SK-N-SH (cell line): ENCODE data around the gene DGAT2. TPM values are rescaled to one million over a fixed set of nuclear protein-coding genes. Genes with fewer than 3 reads are reported as not detected.
A peak's percentile ranks its signal among the peaks of the same experiment; 100 is the strongest.

Experiments
- CTCF ChIA-PET: fragments of 300-600, 350-600 bp; formaldehyde crosslinking; extraction: SDS; loops from one replicate; lab custom pipeline; 2021; lab: Yijun Ruan, JAX
- POLR2A ChIA-PET: fragments of 350-600 bp; sonication (Branson Sonifier 250); formaldehyde crosslinking; extraction: SDS; loops from one replicate; lab custom pipeline; 2020; ENCODE audit warnings: antibody characterized with exemption, inconsistent platforms; lab: Yijun Ruan, JAX
- DNase-seq: peaks from one replicate; pipeline ENCODE4 v3.0.0; 2012
- H2AFZ ChIP-seq: fragments of 200-600 bp; sonication (generic); 2 replicates; pipeline ENCODE4 v1.8.1; 2016; ENCODE audit warnings: antibody characterized with exemption, mild to moderate bottlenecking, low read depth
- H3F3A ChIP-seq: fragments of 200-600 bp; sonication (generic); replicated peaks from 2 replicates; pipeline ENCODE3; 2016; ENCODE audit warnings: antibody characterized with exemption, mild to moderate bottlenecking; ENCODE audit not compliant: insufficient read depth
- H3K27ac ChIP-seq, 2 experiments: fragments of 200-500 bp in 1 of 2; fragments of 200-600 bp in 1 of 2; sonication (Bioruptor generic) in 1 of 2; sonication (generic), shearing (Covaris generic) in 1 of 2; 2 replicates each; pipeline versions ENCODE4 v1.5.1 to v1.6.1; 2014 to 2016; ENCODE audit warnings: low read depth in 2 of 2, inconsistent platforms in 1 of 2, low read length in 1 of 2, mild to moderate bottlenecking in 1 of 2, mixed read lengths in 1 of 2
- H3K27me3 ChIP-seq: fragments of 200-600 bp; sonication (generic), shearing (Covaris generic); 2 replicates; pipeline ENCODE4 v1.6.1; 2016; ENCODE audit warnings: mixed run types; ENCODE audit not compliant: insufficient read depth
- H3K36me3 ChIP-seq, 2 experiments: fragments of 200-500 bp in 1 of 2; fragments of 200-600 bp in 1 of 2; sonication (Bioruptor generic) in 1 of 2; sonication (generic) in 1 of 2; replicated peaks in 1 of 2; 2 replicates each; pipeline versions ENCODE3 to v1.5.1; 2014 to 2016; ENCODE audit warnings: low read length in 1 of 2, mild to moderate bottlenecking in 1 of 2; ENCODE audit not compliant: insufficient read depth in 2 of 2, control insufficient read depth in 1 of 2
- H3K4me1 ChIP-seq, 2 experiments: fragments of 200-500 bp in 1 of 2; fragments of 200-600 bp in 1 of 2; sonication (Bioruptor generic) in 1 of 2; sonication (generic), shearing (Covaris generic) in 1 of 2; 2 replicates each; pipeline versions ENCODE4 v1.5.1 to v1.6.1; 2014 to 2016; ENCODE audit warnings: low read depth in 1 of 2, low read length in 1 of 2, mixed run types in 1 of 2; ENCODE audit not compliant: insufficient read depth in 2 of 2, control insufficient read depth in 1 of 2
- H3K4me2 ChIP-seq: fragments of 200-600 bp; sonication (generic), shearing (Covaris generic); 2 replicates; pipeline ENCODE4 v1.6.1; 2017; ENCODE audit warnings: mixed run types
- H3K4me3 ChIP-seq, 2 experiments: fragments of 200-500 bp in 1 of 2; fragments of 200-600 bp in 1 of 2; sonication (Bioruptor generic) in 1 of 2; sonication (generic), shearing (Covaris generic) in 1 of 2; 2 replicates each; pipeline versions ENCODE4 v1.5.1 to v1.8.1; 2014 to 2016; ENCODE audit warnings: low read depth in 2 of 2, inconsistent platforms in 1 of 2, low read length in 1 of 2, mild to moderate bottlenecking in 1 of 2, mixed read lengths in 1 of 2, moderate library complexity in 1 of 2
- H3K79me2 ChIP-seq: fragments of 200-600 bp; sonication (generic); 2 replicates; pipeline ENCODE4 v1.8.1; 2017; ENCODE audit warnings: mild to moderate bottlenecking; ENCODE audit not compliant: insufficient read depth
- H3K9ac ChIP-seq: fragments of 200-600 bp; sonication (generic); 2 replicates; pipeline ENCODE4 v1.6.1; 2017; ENCODE audit warnings: mixed run types
- H3K9me2 ChIP-seq: fragments of 200-600 bp; sonication (generic); 2 replicates; pipeline ENCODE4 v1.6.1; 2017; ENCODE audit warnings: mixed run types
- H3K9me3 ChIP-seq: fragments of 200-600 bp; sonication (generic); 2 replicates; pipeline ENCODE4 v1.6.1; 2017; ENCODE audit warnings: mixed run types, mild to moderate bottlenecking, moderate library complexity
- H4K20me1 ChIP-seq: fragments of 200-600 bp; sonication (generic); 2 replicates; pipeline ENCODE4 v1.6.1; 2017; ENCODE audit warnings: mild to moderate bottlenecking, mixed run types; ENCODE audit not compliant: insufficient read depth
- CHD2 ChIP-seq: fragments of 150-350 bp; IDR thresholded peaks from 2 replicates; pipeline ENCODE4 v1.6.1; 2018; ENCODE audit warnings: low read length; ENCODE audit not compliant: partially characterized antibody
- ELF1 ChIP-seq: IDR thresholded peaks from 2 replicates; pipeline ENCODE4 v1.4.0; 2012
- EZH2phosphoT487 ChIP-seq: fragments of 200-600 bp; sonication (generic); IDR thresholded peaks from 2 replicates; pipeline ENCODE4 v1.6.1; 2017; ENCODE audit warnings: low read depth, mixed run types, mild to moderate bottlenecking, antibody characterized with exemption, moderate library complexity, borderline replicate concordance
- FOSL2 ChIP-seq: IDR thresholded peaks from 2 replicates; pipeline ENCODE4 v1.4.0; 2012; ENCODE audit warnings: low read depth, mild to moderate bottlenecking, moderate library complexity, borderline replicate concordance
- FOXJ3 ChIP-seq: sonication (generic); formaldehyde crosslinking; IDR thresholded peaks from 2 replicates; pipeline ENCODE4 v1.5.1; 2020; ENCODE audit warnings: mild to moderate bottlenecking, missing genetic modification reagents
- FOXM1 ChIP-seq: IDR thresholded peaks from 2 replicates; pipeline ENCODE4 v1.4.0; 2012; ENCODE audit warnings: low read depth, mild to moderate bottlenecking
- GABPA ChIP-seq: IDR thresholded peaks from 2 replicates; pipeline ENCODE4 v1.4.0; 2012; ENCODE audit warnings: low read depth, mild to moderate bottlenecking
- GATA2 ChIP-seq: sonication (generic); formaldehyde crosslinking; IDR thresholded peaks from 2 replicates; pipeline ENCODE4 v1.5.0; 2020; ENCODE audit warnings: mild to moderate bottlenecking, missing genetic modification reagents
- JUND ChIP-seq: IDR thresholded peaks from 2 replicates; pipeline ENCODE4 v1.4.0; 2012
- MEF2A ChIP-seq: IDR thresholded peaks from 2 replicates; pipeline ENCODE4 v1.4.0; 2012; ENCODE audit warnings: low read depth, borderline replicate concordance
- MXI1 ChIP-seq: IDR thresholded peaks from 2 replicates; pipeline ENCODE4 v1.6.1; 2012; ENCODE audit warnings: mild to moderate bottlenecking, low read depth, low read length, improper control_type of control experiment
- NFIC ChIP-seq: IDR thresholded peaks from 2 replicates; pipeline ENCODE4 v1.4.0; 2012; ENCODE audit warnings: borderline replicate concordance
- RFX5 ChIP-seq: IDR thresholded peaks from 2 replicates; pipeline ENCODE4 v1.6.1; 2012; ENCODE audit warnings: mild to moderate bottlenecking, improper control_type of control experiment, low read length
- SIN3A ChIP-seq: IDR thresholded peaks from 2 replicates; pipeline ENCODE4 v1.6.1; 2012; ENCODE audit warnings: low read depth, mild to moderate bottlenecking, low read length, moderate library complexity, borderline replicate concordance
- SMC3 ChIP-seq: IDR thresholded peaks from 2 replicates; pipeline ENCODE4 v1.6.1; 2012; ENCODE audit warnings: low read depth, low read length, improper control_type of control experiment
- TAF1 ChIP-seq: IDR thresholded peaks from 2 replicates; pipeline ENCODE4 v1.6.1; 2012; ENCODE audit warnings: low read depth, mild to moderate bottlenecking, low read length, moderate library complexity, borderline replicate concordance
- TEAD4 ChIP-seq: IDR thresholded peaks from 2 replicates; pipeline ENCODE4 v1.4.0; 2012; ENCODE audit warnings: mild to moderate bottlenecking, borderline replicate concordance; ENCODE audit not compliant: insufficient read depth
- WGBS: methylation state at CpG from one replicate; pipeline ENCODE4 v1.1.6; 2017; ENCODE audit warnings: low lambda C conversion rate; 5-methylcytosine and 5-hydroxymethylcytosine counted together
- polyA plus RNA-seq, 3 experiments: library from polyadenylated mRNA; depleted of rRNA; stranded (reverse); fragments of >200 nt; gene quantifications; 2 replicates each; pipeline ENCODE4 v1.2.3, GENCODE V29; 2012
- TF ChIP-seq, protein P1 (sequence below): IDR thresholded peaks from 2 replicates; pipeline ENCODE4 v1.6.1; 2012; ENCODE audit warnings: mild to moderate bottlenecking, low read depth, low read length, moderate library complexity
- TF ChIP-seq, protein P2 (sequence below): IDR thresholded peaks from 2 replicates; pipeline ENCODE4; 2012
- TF ChIP-seq, protein P3 (sequence below): fragments of 150-350 bp; IDR thresholded peaks from 2 replicates; pipeline ENCODE4 v1.6.1; 2017; ENCODE audit warnings: antibody characterized with exemption, low read length, low read depth, borderline replicate concordance
- TF ChIP-seq, protein P4 (sequence below): IDR thresholded peaks from 2 replicates; pipeline ENCODE4 v1.4.0; 2012; ENCODE audit warnings: low read depth, borderline replicate concordance
- TF ChIP-seq, protein P5 (sequence below): IDR thresholded peaks from 2 replicates; pipeline ENCODE4 v1.4.0; 2012; ENCODE audit warnings: low read depth, borderline replicate concordance
- TF ChIP-seq, protein P6 (sequence below): IDR thresholded peaks from 2 replicates; pipeline ENCODE4 v1.4.0; 2012; ENCODE audit warnings: low read depth

The DGAT2 gene
- polyA plus RNA-seq, 1 of the 3 experiments (the other 2 are of a cell fraction), result 1.4 TPM

DNA sequence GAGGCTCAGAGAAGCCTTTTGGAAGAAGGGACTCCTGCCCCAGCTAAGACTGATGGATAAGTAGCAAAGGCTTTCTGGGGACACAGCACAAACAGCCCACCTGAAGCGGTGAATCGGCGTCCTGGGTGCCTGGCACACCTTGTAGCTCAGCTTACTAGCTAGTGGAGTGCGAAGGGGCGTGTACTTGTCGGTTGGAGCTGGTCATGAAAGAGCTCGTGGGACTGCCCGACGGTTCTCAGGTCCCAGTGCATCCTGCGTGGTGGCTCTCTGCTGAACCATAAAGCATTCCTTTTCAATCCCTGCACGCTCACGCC lies 45.7 kb downstream of the DGAT2 start (continued):
- TF ChIP-seq, protein P1, sequence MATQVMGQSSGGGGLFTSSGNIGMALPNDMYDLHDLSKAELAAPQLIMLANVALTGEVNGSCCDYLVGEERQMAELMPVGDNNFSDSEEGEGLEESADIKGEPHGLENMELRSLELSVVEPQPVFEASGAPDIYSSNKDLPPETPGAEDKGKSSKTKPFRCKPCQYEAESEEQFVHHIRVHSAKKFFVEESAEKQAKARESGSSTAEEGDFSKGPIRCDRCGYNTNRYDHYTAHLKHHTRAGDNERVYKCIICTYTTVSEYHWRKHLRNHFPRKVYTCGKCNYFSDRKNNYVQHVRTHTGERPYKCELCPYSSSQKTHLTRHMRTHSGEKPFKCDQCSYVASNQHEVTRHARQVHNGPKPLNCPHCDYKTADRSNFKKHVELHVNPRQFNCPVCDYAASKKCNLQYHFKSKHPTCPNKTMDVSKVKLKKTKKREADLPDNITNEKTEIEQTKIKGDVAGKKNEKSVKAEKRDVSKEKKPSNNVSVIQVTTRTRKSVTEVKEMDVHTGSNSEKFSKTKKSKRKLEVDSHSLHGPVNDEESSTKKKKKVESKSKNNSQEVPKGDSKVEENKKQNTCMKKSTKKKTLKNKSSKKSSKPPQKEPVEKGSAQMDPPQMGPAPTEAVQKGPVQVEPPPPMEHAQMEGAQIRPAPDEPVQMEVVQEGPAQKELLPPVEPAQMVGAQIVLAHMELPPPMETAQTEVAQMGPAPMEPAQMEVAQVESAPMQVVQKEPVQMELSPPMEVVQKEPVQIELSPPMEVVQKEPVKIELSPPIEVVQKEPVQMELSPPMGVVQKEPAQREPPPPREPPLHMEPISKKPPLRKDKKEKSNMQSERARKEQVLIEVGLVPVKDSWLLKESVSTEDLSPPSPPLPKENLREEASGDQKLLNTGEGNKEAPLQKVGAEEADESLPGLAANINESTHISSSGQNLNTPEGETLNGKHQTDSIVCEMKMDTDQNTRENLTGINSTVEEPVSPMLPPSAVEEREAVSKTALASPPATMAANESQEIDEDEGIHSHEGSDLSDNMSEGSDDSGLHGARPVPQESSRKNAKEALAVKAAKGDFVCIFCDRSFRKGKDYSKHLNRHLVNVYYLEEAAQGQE, result no peak
- TF ChIP-seq, protein P2, sequence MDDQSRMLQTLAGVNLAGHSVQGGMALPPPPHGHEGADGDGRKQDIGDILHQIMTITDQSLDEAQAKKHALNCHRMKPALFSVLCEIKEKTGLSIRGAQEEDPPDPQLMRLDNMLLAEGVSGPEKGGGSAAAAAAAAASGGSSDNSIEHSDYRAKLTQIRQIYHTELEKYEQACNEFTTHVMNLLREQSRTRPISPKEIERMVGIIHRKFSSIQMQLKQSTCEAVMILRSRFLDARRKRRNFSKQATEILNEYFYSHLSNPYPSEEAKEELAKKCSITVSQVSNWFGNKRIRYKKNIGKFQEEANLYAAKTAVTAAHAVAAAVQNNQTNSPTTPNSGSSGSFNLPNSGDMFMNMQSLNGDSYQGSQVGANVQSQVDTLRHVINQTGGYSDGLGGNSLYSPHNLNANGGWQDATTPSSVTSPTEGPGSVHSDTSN, result no peak
- TF ChIP-seq JUND, result no peak
- TF ChIP-seq RFX5, result no peak
- TF ChIP-seq EZH2phosphoT487, result no peak
- TF ChIP-seq, protein P3, sequence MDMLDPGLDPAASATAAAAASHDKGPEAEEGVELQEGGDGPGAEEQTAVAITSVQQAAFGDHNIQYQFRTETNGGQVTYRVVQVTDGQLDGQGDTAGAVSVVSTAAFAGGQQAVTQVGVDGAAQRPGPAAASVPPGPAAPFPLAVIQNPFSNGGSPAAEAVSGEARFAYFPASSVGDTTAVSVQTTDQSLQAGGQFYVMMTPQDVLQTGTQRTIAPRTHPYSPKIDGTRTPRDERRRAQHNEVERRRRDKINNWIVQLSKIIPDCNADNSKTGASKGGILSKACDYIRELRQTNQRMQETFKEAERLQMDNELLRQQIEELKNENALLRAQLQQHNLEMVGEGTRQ, result no peak

DNA sequence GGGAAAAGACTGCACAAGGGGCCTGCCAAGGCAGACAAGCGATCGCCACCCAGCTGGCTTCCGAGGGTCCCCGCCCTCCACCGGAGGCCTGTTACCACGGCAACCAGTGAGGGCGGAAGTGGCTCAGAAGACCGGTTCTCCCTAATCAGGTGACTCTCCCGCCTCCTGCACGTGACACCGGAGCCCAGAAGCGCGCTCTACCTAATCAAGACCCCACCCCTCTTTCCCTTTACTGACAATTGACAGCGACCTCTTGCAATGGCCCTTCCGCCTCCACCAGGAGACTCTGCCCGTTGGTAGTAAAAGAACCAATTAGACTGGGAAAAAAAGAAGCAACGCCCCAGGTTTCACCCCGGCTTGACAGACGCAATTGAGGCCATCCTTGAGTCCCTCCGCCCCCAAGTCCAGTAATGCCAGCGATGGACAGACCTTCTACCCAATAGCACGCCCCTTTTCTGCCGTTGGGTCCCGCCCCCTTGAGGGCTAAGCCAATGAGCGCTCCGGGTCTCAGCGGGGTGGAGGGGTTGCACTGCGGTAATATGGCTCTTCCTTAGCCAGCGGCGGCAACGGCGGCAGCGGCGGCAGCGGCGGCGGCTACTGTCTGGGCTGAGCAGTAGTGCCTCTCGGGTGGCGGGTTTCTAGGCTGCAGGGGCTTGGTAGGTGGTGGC lies 46.2 kb downstream of the DGAT2 start, which contains the start of gene UVRAG:
Gene UVRAG (plus strand): TSS at position 534 of the 668 bp plus-strand sequence. CDS start 198 bp downstream, outside the sequence.
- peak within 1 kb of the TSS; percentile 85 for H3K4me2 ChIP-seq
- peak within 1 kb of the TSS; percentile 85 for H3K9ac ChIP-seq
- WGBS, result 4% methylated on average over 11 of the region's 39 CpGs
- no peaks in the 10 kb centered on the region for H3K9me2 ChIP-seq
- H3K4me3 ChIP-seq, result peak within 1 kb of the TSS; percentile 87 to 95
- H3K27me3 ChIP-seq, result no peaks in the 10 kb centered on the region
- ChIA-PET POLR2A (interaction anchor here (0.8 kb wide), 1 partner anchor 420 kb away, joined by 3 read pairs; no protein-coding TSS in a partner anchor), CTCF (interaction anchor here (1.0 to 4.6 kb wide), 6 partner anchors 12 to 503 kb away, joined by 3 to 44 read pairs (median 4); no protein-coding TSS in a partner anchor)
- H3K27ac ChIP-seq, result peak within 1 kb of the TSS; percentile 70 to 88
- H4K20me1 ChIP-seq, result peaks cover 5% of the 10 kb centered on the region; the same call in 1 of the 2 replicates
- DNase-seq, result peak; percentile 97
- no peaks in the 10 kb centered on the region for H3K36me3 ChIP-seq
- H3F3A ChIP-seq, result peaks cover 16% of the 10 kb centered on the region
- H3K4me1 ChIP-seq, result peaks cover 9 to 13% of the 10 kb centered on the region in 2 experiments; a peak in 2 of 4 replicates
- peaks cover 44% of the 10 kb centered on the region for H3K79me2 ChIP-seq
- H3K9me3 ChIP-seq, result no peaks in the 10 kb centered on the region
- H2AFZ ChIP-seq, result peak within 1 kb of the TSS; percentile 97
- peak; percentile 58 for TF ChIP-seq TAF1
- peak; percentile 72 for TF ChIP-seq GABPA
- no peak for TF ChIP-seq TEAD4
- peak; percentile 81; the same call in 1 of the 2 replicates for TF ChIP-seq SIN3A
- TF ChIP-seq, protein P4, sequence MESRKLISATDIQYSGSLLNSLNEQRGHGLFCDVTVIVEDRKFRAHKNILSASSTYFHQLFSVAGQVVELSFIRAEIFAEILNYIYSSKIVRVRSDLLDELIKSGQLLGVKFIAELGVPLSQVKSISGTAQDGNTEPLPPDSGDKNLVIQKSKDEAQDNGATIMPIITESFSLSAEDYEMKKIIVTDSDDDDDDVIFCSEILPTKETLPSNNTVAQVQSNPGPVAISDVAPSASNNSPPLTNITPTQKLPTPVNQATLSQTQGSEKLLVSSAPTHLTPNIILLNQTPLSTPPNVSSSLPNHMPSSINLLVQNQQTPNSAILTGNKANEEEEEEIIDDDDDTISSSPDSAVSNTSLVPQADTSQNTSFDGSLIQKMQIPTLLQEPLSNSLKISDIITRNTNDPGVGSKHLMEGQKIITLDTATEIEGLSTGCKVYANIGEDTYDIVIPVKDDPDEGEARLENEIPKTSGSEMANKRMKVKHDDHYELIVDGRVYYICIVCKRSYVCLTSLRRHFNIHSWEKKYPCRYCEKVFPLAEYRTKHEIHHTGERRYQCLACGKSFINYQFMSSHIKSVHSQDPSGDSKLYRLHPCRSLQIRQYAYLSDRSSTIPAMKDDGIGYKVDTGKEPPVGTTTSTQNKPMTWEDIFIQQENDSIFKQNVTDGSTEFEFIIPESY, result no peak
- TF ChIP-seq NFIC, result no peak
- peak; percentile 85 for TF ChIP-seq CHD2
- TF ChIP-seq, protein P5, sequence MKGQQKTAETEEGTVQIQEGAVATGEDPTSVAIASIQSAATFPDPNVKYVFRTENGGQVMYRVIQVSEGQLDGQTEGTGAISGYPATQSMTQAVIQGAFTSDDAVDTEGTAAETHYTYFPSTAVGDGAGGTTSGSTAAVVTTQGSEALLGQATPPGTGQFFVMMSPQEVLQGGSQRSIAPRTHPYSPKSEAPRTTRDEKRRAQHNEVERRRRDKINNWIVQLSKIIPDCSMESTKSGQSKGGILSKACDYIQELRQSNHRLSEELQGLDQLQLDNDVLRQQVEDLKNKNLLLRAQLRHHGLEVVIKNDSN, result peak; percentile 99
- TF ChIP-seq, protein P6, sequence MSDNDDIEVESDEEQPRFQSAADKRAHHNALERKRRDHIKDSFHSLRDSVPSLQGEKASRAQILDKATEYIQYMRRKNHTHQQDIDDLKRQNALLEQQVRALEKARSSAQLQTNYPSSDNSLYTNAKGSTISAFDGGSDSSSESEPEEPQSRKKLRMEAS, result peak; percentile 73; the same call in 1 of the 2 replicates
- TF ChIP-seq FOXJ3, result no peak
- no peak for TF ChIP-seq MEF2A
- TF ChIP-seq MXI1, result peak; percentile 92
- no peak for TF ChIP-seq FOSL2
- 0 out of 2 replicates have a peak, but pooled peaks have one; percentile 47 for TF ChIP-seq RFX5
- TF ChIP-seq JUND, result no peak
- no peak for TF ChIP-seq SMC3
- no peak for TF ChIP-seq FOXM1
- TF ChIP-seq ELF1, result peak; percentile 96
- no peak for TF ChIP-seq GATA2
